Measurements from ENCODE around the gene NEU1. TPM values are rescaled to one million over a fixed set of nuclear protein-coding genes. Genes with fewer than 3 reads are reported as not detected.

The NEU1 gene
- total and polyA plus RNA-seq, 2 experiments from 2014 or later = 388 to 402 TPM

DNA sequence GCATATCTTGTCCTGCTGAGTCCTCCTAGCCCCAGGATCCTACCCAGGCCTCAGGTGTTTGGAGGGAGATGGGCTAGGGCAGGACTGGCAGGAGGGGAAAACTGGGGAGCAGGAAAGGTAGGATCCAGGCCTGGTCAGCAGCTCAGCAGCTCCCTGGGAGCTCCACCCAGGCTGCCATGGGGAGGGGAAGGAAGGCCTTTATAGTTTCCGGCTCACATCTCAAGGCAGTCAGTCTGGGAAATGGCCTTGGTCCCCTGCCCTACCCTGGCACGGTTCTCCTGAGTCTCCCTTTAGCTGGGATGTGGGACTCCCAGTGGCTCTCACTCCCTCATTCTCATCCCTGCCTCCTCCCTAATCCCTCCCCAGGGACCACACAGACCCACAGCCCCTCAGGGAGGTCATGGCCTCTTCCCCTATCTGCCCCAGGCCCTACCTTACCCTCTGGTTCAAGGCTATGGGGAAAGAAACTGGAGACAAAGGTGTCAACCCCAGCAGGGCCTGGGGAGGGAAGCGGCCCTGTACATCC is 14.6 kb upstream of the NEU1 start:
- no peaks in the 10 kb centered on the region for H3K27me3 ChIP-seq
- TF ChIP-seq, protein P1, sequence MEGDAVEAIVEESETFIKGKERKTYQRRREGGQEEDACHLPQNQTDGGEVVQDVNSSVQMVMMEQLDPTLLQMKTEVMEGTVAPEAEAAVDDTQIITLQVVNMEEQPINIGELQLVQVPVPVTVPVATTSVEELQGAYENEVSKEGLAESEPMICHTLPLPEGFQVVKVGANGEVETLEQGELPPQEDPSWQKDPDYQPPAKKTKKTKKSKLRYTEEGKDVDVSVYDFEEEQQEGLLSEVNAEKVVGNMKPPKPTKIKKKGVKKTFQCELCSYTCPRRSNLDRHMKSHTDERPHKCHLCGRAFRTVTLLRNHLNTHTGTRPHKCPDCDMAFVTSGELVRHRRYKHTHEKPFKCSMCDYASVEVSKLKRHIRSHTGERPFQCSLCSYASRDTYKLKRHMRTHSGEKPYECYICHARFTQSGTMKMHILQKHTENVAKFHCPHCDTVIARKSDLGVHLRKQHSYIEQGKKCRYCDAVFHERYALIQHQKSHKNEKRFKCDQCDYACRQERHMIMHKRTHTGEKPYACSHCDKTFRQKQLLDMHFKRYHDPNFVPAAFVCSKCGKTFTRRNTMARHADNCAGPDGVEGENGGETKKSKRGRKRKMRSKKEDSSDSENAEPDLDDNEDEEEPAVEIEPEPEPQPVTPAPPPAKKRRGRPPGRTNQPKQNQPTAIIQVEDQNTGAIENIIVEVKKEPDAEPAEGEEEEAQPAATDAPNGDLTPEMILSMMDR (IDR thresholded peaks at IDR 0.05; ENCODE audit: poor library complexity) = no peak
- TF ChIP-seq EZH2 (IDR thresholded peaks at IDR 0.05; ENCODE audit: borderline replicate concordance) (no peak), EZH2phosphoT487 (IDR thresholded peaks at IDR 0.05; ENCODE audit: low read depth, severe bottlenecking, unreplicated experiment) (no peak)
- H3K79me2 ChIP-seq = peaks cover 23% of the 10 kb centered on the region
- peak overlapping the region; percentile 76 for H3K4me2 ChIP-seq
- H2AFZ ChIP-seq = no peak overlapping the region
- H3K9me3 ChIP-seq (ENCODE audit: low read depth) = no peaks in the 10 kb centered on the region
- no peak overlapping the region for H3K4me3 ChIP-seq
- no peaks in the 10 kb centered on the region for H3K36me3 ChIP-seq (replicated peaks; ENCODE audit: insufficient read depth, low read depth)
- no peaks in the 10 kb centered on the region for H4K20me1 ChIP-seq (ENCODE audit: insufficient read depth, poor library complexity, severe bottlenecking)
- DNase-seq (ENCODE audit: low spot score) = peak; percentile 48
- H3K9me2 ChIP-seq (replicated peaks; ENCODE audit: insufficient read depth) = no peaks in the 10 kb centered on the region
- 68% methylated on average over 3 of the region's 3 CpGs for WGBS (ENCODE audit: low lambda C conversion rate, missing lambda C conversion rate)
- no peaks in the 10 kb centered on the region for H3K4me1 ChIP-seq (ENCODE audit: insufficient read depth)
- peak overlapping the region; percentile 86 for H3K27ac ChIP-seq

DNA sequence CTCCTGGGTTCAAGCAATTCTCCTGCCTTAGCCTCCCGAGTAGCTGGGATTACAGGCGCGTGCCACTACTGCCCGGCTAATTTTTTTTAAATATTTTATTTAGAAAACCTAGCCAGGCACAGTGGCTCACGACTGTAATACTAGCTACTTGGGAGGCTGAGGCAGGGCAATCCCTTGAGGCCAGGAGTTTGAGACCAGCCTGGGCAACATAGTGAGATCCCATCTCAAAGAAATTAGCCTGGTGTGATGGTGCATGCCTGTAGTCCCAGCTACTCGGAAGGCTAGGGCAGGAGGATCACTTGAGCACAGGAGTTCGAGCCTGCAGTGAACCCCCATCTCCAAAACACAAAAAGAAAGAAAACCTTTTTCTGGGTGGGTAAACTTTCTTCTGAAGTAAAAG is 13.7 kb upstream of the NEU1 start:
- TF ChIP-seq EZH2phosphoT487 (IDR thresholded peaks at IDR 0.05; ENCODE audit: low read depth, severe bottlenecking, unreplicated experiment) (no peak), EZH2 (IDR thresholded peaks at IDR 0.05; ENCODE audit: borderline replicate concordance) (no peak)
- TF ChIP-seq, protein P1 (IDR thresholded peaks at IDR 0.05; ENCODE audit: poor library complexity) = no peak
- Histone ChIP-seq H4K20me1 (ENCODE audit: insufficient read depth, poor library complexity, severe bottlenecking) (no peaks in the 10 kb centered on the region), H3K27ac (no peak overlapping the region), H3K79me2 (peaks cover 23% of the 10 kb centered on the region), H3K4me2 (peak overlapping the region; percentile 76), H3K4me1 (ENCODE audit: insufficient read depth) (no peaks in the 10 kb centered on the region), H3K36me3 (replicated peaks; ENCODE audit: insufficient read depth, low read depth) (no peaks in the 10 kb centered on the region), H3K9me2 (replicated peaks; ENCODE audit: insufficient read depth) (no peaks in the 10 kb centered on the region), H2AFZ (no peak overlapping the region), H3K27me3 (no peaks in the 10 kb centered on the region), H3K9me3 (ENCODE audit: low read depth) (no peaks in the 10 kb centered on the region), H3K4me3 (no peak overlapping the region)
- 94% methylated on average over 7 of the region's 7 CpGs for WGBS (ENCODE audit: low lambda C conversion rate, missing lambda C conversion rate)
- no peak for DNase-seq (ENCODE audit: low spot score)

DNA sequence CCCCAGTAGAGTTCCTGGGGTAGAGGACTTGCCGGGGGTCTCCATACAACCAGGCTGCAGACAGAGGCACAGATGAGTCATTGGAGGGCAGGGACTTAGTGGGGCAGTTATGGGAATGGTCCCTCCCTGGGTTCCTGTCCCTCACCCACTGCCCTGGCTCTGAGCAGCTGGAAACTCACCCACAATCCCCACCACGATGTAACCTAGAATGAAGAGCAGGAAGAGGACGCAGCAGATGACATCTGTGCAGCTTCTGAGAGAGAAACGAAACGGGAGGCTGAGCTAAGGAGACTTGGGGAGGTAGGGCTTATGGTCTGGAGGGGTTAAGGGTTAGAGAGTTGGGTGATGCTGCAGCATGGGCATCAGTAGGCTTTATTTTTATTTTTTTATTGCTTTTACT is 13.3 kb upstream of the NEU1 start:
- Histone ChIP-seq H3K36me3 (replicated peaks; ENCODE audit: insufficient read depth, low read depth) (no peaks in the 10 kb centered on the region), H3K4me1 (ENCODE audit: insufficient read depth) (no peaks in the 10 kb centered on the region), H3K27me3 (no peaks in the 10 kb centered on the region), H2AFZ (no peak overlapping the region), H3K79me2 (peaks cover 23% of the 10 kb centered on the region), H3K4me2 (no peak overlapping the region), H3K9me3 (ENCODE audit: low read depth) (no peaks in the 10 kb centered on the region), H3K9me2 (replicated peaks; ENCODE audit: insufficient read depth) (no peaks in the 10 kb centered on the region), H3K4me3 (no peak overlapping the region), H3K27ac (no peak overlapping the region), H4K20me1 (ENCODE audit: insufficient read depth, poor library complexity, severe bottlenecking) (no peaks in the 10 kb centered on the region)
- DNase-seq (ENCODE audit: low spot score) = no peak
- 72% methylated on average over 5 of the region's 5 CpGs for WGBS (ENCODE audit: low lambda C conversion rate, missing lambda C conversion rate)
- no peak for TF ChIP-seq EZH2phosphoT487 (IDR thresholded peaks at IDR 0.05; ENCODE audit: low read depth, severe bottlenecking, unreplicated experiment)
- TF ChIP-seq, protein P1 (IDR thresholded peaks at IDR 0.05; ENCODE audit: poor library complexity) = no peak
- TF ChIP-seq EZH2 (IDR thresholded peaks at IDR 0.05; ENCODE audit: borderline replicate concordance) = no peak

All from hepatocyte (in vitro differentiated cells).